Eye (tissue), 1 donor: Measurements from ENCODE around the gene DGKH.

Experiments used
- DNase-seq: peaks from one replicate; pipeline ENCODE4 v3.0.0-alpha.2; 2015

DGKH gene

DNA sequence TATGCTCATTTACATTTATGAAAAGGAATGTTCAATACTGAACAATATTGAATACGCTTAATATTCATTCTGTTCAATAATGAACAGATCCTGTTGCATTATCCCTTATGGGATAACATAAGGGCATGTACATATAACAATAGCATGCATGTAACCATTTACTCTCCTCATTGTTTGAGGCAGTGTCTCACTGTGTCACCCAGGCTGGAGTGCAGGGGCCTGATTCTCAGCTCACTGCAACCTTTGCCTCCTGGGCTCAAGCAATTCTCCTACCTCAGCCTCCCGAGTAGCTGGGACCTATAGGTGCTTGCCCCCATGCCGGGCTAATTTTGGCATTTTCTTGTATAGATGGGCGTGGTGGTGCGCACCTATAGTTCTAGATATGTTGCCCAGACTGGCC is 4.8 kb upstream of the DGKH start:
- no peak for DNase-seq

DNA sequence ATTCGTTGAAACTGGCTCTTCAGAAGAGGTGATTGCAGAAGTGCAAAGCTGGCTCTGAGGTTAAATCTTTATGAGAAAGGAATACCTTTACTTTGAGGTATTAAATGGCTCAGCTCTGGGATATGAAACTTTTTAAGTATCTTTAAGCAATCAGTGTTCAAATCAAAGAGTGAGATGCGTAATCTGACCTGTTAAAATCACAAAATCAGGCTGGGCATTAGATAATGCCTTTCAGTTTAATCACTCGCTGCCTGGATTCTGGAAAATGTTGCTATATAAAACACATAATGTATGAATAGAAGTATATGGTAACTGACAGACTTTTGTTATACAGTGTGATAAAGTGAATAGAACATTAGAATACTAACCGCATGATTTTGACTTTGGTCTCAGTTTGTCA is 2.0 kb upstream of the DGKH start:
- DNase-seq, result no peak

DNA sequence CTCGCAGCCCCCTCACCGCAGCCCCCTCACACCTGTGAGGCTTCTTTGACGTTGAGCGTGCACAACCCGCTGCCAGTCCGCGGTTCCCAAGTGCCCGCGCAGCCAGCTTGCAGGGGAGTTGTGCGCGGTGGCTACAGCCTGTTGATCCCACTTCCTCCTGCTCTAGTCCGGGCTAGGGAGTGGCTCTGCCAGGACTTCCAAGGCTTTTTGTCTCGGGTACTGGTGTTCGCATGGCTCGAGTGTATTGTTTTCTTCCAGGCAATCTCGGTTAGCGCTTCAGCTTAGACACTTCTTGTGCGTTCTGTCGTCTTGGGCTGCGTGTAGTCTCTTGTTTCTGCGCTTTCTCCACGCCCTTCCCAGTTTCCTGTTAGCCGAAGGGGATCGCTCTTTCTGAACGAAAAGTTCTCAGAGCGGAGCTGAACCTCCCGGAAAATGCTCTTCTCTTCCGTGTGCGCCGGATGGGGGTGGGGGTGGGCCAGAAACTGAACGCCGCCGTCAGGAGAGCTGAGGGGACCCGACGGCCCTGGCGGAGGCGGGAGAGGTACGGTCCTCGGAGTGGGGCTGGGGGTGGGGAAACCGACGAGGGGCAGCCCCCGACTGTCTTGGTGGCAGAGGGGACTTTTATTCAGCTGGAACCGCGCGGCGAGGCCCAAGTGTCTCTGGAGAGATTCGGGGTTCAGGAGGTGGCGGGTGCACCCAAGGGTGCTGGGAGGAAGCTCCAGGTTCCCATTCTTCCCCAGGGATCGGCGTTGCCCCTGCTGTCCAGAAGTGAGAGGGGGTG is 697 bp upstream of the DGKH start:
- DNase-seq, result peak; percentile 83

DNA sequence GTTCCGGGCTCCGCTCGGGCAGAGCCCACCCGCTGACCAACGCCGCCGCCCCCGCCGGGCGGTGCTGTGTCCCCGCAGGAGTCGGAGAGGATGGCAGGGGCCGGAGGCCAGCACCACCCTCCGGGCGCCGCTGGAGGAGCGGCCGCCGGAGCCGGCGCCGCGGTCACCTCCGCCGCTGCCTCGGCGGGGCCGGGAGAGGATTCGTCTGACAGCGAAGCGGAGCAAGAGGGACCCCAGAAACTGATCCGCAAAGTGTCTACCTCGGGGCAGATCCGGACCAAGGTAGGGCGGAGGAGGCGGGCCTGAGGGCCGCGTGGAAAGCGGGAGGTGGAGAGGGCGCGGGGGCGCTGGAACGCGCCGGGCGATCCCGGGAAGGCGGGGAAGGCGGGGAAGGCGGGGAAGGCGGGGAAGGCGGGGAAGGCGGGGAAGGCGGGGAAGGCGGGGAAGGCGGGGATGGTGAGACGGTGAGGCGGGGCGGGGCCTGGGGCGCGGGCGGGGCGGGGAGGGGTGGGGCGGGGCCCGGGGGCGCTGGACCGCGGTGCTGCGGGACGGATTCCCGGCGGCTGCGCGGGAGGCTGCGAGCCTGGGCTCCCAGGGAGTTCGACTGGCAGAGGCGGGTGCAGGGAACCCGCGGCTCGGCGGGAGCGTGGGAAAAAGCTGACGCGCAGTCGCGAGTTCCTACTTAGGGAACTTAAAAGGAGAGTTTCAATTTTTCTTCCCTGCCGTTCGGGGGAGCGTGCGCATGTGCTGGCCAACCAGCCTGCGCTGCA is 421 bp downstream of the DGKH start:
- peak; percentile 85 for DNase-seq

DNA sequence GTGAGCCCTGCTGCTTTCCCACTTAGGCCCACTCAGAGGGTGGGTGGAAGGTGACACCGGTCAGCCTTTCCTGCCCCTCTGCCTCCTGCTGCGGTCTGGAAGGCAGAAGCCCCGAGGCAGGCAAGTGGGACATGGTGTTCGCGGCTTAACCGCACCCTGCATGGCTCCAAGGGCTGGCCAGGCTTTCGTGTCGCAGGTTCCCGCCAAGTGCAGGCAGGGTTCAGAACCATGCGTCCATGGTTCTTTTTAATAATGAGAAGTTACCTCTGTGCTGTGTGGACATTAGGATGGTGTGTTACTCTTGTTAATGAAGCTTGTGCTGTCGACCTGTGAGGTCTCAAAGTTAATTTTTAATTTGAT is 986 bp downstream of the DGKH start:
- no peak for DNase-seq

DNA sequence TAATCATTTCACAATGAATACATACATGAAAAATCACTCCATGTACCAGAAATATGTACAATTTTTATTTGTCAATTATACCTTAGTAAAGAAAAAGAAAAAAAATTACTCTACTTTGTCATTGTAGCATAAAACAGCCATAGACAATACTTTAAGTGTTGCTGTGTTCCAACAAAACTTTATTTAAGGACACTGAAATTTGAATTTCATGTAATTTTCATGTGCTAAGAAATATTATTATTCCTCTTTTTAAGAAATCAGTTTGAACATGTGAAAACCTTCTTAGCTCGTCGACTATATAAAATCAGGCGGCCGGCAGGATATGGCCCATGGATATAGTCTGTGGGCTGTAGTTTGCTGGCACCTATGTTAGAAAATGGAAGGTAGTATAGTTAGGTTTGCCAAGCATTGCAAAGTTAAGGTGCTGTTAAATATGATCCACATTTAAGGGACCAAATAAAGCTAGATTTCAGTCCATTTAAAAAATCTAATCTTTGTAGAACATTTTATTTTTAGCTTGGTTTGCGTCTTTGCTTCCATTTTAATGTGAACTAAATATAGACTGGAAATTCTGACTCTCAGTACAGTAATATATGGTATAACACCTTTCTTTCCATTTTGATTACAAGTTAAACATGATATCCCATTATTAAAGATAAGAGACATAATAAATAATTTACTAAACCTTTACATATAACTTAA is 6.5 kb downstream of the DGKH start:
- DNase-seq, result no peak

DNA sequence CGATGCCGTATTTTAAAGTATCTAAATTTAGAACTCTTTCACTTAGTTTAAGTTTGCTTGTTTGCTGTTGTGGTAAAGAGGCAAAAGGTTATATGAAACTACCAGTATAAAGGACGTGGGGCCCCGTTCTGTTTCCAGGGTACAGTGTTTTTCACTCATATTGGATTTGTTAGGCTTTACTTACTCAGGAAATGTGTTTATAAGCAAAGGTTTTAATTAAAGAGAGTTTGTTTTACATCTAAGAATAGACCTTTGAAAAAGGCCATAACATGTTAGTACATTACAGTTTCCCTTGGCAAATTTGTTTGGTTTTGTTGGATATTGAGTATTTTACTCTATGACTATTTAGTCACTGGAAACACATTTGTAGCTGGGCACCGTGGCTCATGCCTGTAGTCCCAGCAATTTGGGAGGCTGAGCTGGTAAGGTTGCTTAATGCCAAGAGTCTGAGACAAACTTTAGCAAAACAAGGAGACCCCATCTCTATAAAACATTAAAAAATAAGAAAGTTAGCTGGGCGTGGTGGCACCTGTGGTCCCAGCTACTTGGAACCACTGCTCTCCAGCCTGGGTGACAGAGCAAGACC is 7.1 kb downstream of the DGKH start:
- DNase-seq, result no peak

DNA sequence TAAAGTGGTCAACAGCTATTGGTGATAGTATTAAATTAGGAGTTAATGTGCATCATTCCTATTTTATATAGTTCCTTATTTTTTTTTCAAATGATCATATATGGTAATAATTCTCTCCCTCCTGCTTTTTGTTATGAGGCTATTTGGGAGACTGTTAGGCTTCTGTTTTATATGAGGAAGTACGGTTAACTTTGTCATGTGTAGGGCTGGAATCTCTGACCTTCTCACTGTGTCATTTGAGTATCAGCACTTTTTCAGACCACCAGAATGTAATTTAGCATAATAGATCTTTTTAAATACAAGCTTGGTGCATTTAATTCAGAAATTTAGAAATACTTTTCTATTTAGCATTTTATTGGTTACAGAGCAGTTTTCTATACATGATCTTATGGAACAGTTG is 7.7 kb downstream of the DGKH start:
- no peak for DNase-seq

DNA sequence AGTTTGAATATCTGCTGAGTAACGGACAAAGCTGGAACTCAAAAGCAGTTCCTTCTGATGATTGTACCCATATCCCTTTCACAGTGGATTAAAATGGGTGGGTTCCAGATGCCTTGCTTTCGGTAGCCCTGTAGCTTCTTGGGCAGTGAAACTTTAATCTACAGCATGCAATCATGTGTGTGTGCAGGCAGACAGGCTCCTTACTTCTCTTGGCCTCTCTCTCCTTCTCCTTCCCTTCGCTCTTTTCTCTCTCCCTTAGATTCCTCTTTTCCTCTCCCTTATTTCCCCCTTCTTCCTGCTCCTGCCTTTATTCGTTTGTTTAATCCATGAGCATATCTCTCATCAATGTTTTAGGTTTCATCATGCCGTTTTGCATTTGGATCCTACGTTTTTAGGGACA is 8.1 kb downstream of the DGKH start:
- no peak for DNase-seq

DNA sequence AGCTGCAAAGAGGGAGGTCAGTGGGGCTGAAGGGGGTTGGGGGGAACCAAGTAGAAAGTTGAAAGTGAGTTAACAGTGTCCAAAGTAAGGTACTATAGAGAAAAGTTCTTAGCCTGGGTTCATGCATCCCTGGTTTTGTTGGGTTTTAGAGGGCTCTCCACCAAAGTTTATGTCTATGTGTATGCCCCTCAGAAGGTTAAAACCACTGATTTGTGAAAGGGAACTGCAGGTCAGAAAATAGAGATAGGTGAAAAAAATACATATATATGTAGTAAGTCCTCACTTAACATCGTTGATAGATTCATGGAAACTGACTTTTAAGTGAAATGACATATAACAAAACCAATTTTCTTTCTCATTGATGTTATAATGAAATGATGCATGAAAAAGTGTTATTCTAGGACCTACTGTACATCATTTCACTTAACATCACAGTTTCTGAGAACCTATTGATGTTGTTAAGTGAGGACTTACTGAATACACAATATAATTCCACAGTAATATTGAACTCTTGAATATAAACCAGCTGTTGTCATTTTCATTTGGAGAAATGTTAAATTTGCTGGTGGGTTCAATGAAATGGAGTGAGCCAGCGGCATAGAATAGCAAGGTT is 9.6 kb downstream of the DGKH start:
- DNase-seq, result no peak

DNA sequence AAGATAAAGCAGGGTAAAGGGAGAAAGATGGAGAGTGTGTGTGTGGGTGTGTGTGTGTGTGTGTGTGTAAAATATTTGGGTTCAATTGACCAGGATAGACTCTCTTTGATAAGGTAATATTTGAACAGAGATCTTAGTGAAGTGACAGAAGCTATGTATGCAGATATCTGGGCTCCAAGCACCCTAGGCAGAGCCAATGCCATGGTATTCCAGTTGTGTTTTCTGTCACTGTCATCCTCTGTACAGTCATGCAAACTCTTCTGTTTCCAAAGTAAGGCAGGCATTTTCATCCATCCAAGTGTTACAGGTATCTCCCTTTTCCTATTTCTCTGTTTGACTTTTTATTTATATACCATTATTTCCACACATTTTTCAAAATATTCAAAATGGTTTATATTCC is 13.5 kb downstream of the DGKH start:
- DNase-seq, result no peak

DNA sequence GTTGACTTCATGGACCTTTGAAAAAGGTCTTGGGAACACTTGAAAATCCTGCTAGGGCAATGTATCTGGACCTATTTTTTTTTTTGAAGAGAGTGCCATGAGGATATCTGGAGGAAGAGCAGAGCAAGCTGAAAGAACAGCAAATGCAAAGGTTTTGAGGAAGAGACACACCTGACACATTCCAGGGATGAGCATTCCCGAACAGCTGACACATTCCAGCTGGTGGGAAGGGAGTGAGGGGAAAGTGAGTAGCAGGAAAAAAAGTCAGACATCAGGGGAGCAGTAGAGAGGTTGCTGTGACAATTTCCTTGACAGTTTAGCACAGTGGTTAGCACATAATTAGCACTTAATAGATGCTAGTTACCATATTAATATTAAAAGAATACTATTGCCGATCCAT is 14.7 kb downstream of the DGKH start:
- DNase-seq, result no peak

DNA sequence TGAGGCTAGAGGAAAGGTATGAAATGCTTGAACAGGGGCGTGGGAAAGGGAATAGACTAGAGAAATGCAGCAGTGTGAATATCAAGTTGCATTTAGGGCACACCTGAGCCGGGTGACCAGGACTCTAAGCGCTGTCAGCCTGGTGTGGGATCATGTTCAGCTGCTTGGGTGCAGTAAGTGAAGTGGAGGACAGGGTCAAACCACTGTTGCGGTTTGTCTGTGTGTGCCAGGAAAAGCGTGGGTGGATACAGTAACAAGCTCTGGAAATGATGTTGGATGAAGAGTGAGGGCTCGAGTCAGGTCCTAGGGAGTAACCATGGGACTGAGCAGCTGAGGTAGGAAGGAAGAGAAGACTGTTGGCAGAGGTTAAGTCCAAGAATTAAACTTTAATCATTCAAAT is 15.8 kb downstream of the DGKH start:
- no peak for DNase-seq

DNA sequence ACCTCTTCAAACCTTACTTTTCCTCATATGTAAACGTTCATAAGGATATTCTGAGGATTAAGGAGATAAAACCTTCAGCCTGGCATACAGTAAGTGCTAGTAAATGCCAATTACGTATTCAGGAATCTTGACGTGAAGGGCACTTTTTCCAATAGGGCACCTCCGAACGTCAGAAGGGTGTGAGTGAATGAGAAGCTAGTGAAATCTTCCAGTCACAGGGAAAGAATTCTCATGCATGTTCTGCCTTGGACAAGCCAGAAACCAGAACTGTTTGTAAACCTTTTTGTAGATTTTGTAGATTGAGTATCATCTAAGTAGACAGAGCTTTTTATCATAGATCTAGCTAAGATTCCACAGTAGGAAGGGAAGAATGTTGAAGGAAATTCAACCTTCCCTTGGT is 16.5 kb downstream of the DGKH start:
- DNase-seq, result no peak

DNA sequence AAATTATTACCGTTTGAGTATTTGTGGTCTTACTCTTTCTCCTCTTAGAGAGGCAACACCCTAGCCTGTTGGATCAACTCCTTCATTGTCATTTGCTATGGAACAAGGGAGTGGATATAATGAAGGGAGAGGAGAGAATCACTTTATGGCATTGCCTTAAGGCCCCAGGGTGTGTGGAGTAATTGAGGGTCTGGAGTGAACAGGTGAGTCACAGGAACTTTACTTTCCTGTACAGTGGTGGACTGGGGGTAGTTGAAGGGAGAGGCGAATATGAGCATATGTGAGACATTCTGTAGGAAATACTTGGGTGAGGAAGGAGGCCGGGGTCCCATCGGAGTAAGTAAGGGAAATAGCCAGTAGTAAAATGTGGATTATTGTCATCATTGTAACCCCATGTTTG is 17.0 kb downstream of the DGKH start:
- DNase-seq, result no peak

DNA sequence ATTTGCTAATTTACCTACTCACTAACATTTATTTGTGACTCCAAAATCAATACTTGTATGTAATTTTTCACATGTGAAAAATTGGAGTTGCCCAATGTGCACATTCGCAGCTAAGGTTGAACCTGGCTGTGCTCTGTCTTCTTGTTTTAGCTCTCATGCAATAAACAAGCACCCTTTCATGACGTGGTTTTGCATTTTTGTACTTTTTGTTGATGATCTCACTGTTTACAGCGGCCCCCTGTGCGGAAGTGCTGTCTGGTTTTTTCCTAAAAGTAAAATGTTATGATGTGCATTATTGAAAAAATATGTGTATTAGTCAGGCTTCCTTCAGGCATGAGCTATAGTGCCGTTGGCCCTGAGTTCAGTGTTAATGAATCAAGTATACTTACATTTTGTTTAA is 18.1 kb downstream of the DGKH start:
- DNase-seq, result peak; percentile 23

DNA sequence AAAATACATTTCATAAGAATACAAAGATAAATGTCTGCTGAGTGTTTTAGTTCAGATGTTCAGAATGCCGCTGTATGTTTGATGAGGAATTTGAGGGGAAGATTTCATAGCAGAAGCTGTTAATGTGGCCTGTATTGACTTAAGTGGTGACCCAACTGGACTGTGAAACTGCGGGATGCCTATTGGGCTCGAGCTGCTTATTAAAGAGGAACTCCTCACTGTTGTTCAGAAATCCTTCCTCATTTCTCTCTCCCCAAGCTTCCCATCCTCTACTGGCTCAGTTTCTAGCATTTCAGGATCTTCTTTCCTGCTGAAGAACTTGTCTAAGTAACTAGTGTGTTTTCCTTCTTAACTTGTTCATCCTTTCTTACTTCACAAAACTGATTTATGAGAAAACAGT is 20.4 kb downstream of the DGKH start:
- no peak for DNase-seq

DNA sequence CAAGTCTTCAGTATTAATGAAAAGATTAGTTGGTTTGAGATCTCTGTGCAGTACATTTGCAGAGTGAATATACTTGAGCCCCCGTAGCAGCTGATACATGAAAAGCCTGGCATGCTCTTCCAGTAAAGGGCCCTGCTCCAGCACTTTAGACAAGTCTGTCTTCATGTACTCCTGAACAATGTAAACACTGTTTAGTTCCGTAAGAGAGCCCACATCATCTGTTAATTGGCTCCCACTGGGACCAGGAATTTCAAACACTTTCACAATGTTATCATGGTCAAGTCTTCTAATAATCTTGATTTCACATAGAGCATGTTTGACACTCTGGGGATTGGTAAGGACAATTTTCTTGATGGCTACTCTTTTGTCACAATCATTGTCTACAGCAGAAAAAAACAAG is 22.2 kb downstream of the DGKH start:
- DNase-seq, result peak; percentile 46

DNA sequence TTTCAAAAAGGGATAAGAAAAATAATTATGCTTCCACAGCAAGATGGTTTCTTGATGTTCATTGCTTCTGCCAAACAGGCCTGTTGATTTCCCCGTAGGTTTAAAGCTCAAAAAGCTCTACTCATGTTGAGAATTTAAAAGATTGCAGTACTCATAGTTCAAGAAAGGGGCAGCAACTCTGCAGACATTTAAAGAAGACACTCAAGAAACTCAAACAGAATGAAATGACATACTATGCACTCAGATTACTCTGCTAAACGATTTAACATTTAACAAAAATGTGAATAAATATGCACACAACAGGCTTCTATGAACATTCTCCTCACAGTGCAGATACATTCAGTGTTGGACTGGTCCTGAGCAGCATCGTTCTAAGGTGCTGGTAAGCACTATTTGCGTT is 22.7 kb downstream of the DGKH start:
- peak; percentile 27 for DNase-seq

DNA sequence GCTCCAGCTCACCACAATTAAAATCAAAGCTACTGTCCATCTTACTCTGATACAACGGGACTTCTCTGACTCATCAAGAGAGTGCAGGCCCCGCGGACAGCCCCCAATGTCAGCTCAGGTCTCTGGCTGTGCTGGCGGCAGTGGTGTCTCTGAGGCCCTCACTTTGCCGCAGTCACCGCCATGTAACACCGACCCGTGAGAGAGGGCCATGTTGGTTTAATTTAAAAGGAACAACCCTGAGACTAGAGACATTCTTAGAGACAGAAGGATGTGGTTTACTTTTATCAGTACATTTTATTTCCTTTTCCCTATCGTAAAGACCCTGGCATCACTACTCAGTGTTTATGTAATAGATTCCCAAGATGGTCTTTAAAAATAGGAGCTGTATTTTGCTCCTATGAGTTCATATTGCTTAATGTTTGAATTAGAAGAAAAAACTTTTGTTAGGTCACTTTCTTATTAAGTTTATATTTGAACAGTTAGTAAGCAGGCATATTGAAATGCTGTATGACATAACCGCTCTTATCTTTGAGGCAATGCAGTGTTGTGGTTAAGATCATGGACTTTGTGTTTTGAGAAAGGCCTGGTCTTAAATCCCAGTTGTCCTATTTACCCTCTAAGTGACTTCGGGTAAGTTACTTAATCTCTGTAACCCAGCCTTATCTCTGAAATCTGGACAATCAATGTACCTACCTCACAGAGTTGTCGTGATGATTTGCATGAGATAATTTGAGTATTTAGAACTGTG is 23.4 kb downstream of the DGKH start:
- DNase-seq, result no peak

DNA sequence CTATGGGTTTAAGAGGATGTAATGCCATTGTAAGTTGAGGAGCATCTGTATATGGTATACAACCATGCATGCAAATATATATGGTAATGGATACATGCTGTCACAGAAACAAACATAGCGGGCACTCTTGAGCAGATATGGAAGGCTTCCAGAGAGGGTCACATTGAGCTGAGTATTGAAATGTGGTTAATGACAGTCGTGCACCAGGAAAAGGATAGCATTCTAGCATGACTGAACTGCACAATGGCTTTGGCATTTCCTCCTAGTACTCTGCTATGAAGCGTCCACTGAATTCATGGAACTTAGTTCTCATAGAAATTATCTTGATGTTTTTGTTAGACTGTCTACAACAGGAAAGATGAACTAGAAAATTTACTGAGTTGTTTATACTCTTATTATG is 25.2 kb downstream of the DGKH start:
- DNase-seq, result no peak

DNA sequence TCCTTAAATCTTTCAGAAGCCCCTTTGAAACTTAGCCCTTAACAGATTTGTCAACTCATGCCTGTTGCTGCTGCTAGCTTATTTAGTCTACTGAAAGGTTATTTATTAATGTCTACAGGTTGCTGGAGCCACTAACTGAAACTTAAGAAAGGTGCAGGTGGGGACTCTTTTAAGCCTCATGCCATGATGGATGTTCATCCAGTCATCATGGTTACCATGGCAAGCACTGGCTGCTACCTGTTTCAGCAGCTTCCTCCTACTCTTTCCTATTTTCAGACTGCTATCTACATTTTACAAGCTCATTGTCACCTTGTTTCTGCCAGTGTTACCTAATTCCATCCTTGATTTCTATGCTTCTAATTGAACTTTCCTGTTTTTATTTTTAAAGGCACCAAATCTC is 27.1 kb downstream of the DGKH start:
- DNase-seq, result no peak

DNA sequence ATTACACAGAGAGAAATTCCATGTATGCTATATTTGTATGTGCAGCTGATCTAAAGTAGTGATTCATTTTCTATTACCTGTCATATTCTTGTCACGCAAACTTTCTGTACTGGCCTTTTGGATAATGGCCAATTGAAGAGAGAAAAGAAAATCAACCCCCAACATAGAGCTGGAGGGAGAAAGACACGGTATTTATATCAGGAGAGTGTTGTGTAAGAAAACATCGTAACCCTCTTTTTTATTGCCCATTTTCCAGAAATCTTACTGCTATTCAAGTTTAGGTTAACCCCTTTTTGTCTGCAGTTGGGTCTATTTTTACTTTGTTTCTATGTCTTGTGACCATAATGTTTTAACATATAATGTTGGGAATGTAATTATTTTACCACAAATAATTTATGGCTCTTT is 27.9 kb downstream of the DGKH start:
- no peak for DNase-seq
